WTC11 (cell line): ENCODE results near the gene DUSP1. TPM values are rescaled to one million over a fixed set of nuclear protein-coding genes. Genes with fewer than 3 reads are reported as not detected.
A peak's percentile ranks its signal among the peaks of the same experiment; 100 is the strongest.
"Not testable (repeated sequence)": the region's sequence is repeated elsewhere in the genome, so short reads cannot be mapped to it uniquely, and the experiment has no call there.

ENCODE experiments used
- ATAC-seq: fragments of 200-7000 bp; cut with Tn5 transposase; 2 replicates; pipeline ENCODE4 v1.10.0; 2021; ENCODE audit warnings: mild to moderate bottlenecking, moderate library complexity
- CTCF ChIA-PET: fragments of 300-600 bp; sonication (Branson Sonifier 250); formaldehyde crosslinking; loops from one replicate; lab custom pipeline; 2021; ENCODE audit warnings: antibody characterized with exemption; lab: Charles Lee
- POLR2A ChIA-PET: fragments of 350-600 bp; sonication (Branson Sonifier 250); formaldehyde crosslinking; loops from one replicate; lab custom pipeline; 2021; ENCODE audit warnings: antibody characterized with exemption; lab: Charles Lee
- DNase-seq: peaks from one replicate; pipeline ENCODE4 v3.0.0; 2021; ENCODE audit warnings: low spot score
- H3K27ac Mint-ChIP-seq: 2 replicates; pipeline ENCODE4 v1.8.0; 2021; ENCODE audit warnings: mixed read lengths
- H3K27me3 Mint-ChIP-seq: 2 replicates; pipeline ENCODE4 v1.8.0; 2021; ENCODE audit warnings: low read depth, mild to moderate bottlenecking, moderate library complexity, mixed read lengths
- H3K36me3 Mint-ChIP-seq: 2 replicates; pipeline ENCODE4 v1.8.0; 2021; ENCODE audit warnings: mixed read lengths
- H3K4me1 Mint-ChIP-seq: 2 replicates; pipeline ENCODE4 v1.8.0; 2022; ENCODE audit warnings: mixed read lengths
- H3K4me3 Mint-ChIP-seq: 2 replicates; pipeline ENCODE4 v1.8.0; 2021; ENCODE audit warnings: mild to moderate bottlenecking, moderate library complexity, mixed read lengths
- H3K9me3 Mint-ChIP-seq: 2 replicates; pipeline ENCODE4 v1.8.0; 2021; ENCODE audit warnings: mixed read lengths
- E2F1 ChIP-seq: sonication (generic); formaldehyde crosslinking; IDR thresholded peaks from 2 replicates; pipeline ENCODE4 v1.8.0; 2022; ENCODE audit warnings: mild to moderate bottlenecking, missing genetic modification reagents
- KAT7 ChIP-seq: sonication (generic); formaldehyde crosslinking; IDR thresholded peaks from 2 replicates; pipeline ENCODE4 v1.8.1; 2023; ENCODE audit warnings: missing genetic modification reagents, mild to moderate bottlenecking, borderline replicate concordance
- PREB ChIP-seq: sonication (generic); formaldehyde crosslinking; IDR thresholded peaks from 2 replicates; pipeline ENCODE4 v1.8.1; 2022; ENCODE audit warnings: mild to moderate bottlenecking, missing genetic modification reagents, moderate library complexity, borderline replicate concordance
- SP1 ChIP-seq: sonication (generic); formaldehyde crosslinking; conservative IDR thresholded peaks from 2 replicates; pipeline ENCODE4 v1.8.1; 2022; ENCODE audit warnings: missing genetic modification reagents
- ZNF121 ChIP-seq: sonication (generic); formaldehyde crosslinking; IDR thresholded peaks from 2 replicates; pipeline ENCODE4 v1.8.0; 2023; ENCODE audit warnings: missing genetic modification reagents
- ZNF138 ChIP-seq: sonication (generic); formaldehyde crosslinking; conservative IDR thresholded peaks from 2 replicates; pipeline ENCODE4 v1.8.1; 2022; ENCODE audit warnings: mild to moderate bottlenecking, moderate library complexity, missing genetic modification reagents
- ZNF219 ChIP-seq: sonication (generic); formaldehyde crosslinking; IDR thresholded peaks from 2 replicates; pipeline ENCODE4 v1.8.0; 2023; ENCODE audit warnings: missing genetic modification reagents, mild to moderate bottlenecking, borderline replicate concordance
- ZNF416 ChIP-seq: fragments of 250-450 bp; sonication (Bioruptor Pico); IDR thresholded peaks from 2 replicates; pipeline ENCODE4 v1.9.0; 2021; ENCODE audit warnings: mild to moderate bottlenecking, inconsistent platforms
- ZNF532 ChIP-seq: fragments of 250-450 bp; sonication (Bioruptor Pico); IDR thresholded peaks from 2 replicates; pipeline ENCODE4 v1.9.0; 2021; ENCODE audit warnings: mild to moderate bottlenecking, borderline replicate concordance
- total RNA-seq: library from RNA; stranded (reverse); gene quantifications from 3 replicates; pipeline ENCODE4 v1.2.3, GENCODE V29; 2021

The DUSP1 gene
- total RNA-seq, 1 experiment from 2014 or later: 9.5 TPM

- H3K9me3 Mint-ChIP-seq: no peaks in the 10 kb centered on the region
- no peak for DNase-seq
- no peak overlapping the region for H3K4me3 Mint-ChIP-seq
- peaks cover 6% of the 10 kb centered on the region; the same call in 1 of the 2 replicates for H3K4me1 Mint-ChIP-seq
- TF ChIP-seq ZNF532 (CRISPR knock-in tag) (no peak), E2F1 (CRISPR knock-in tag) (no peak), SP1 (no peak), ZNF416 (CRISPR knock-in tag) (no peak), PREB (CRISPR knock-in tag) (no peak), ZNF219 (no peak), ZNF138 (CRISPR knock-in tag) (no peak)
- no peak overlapping the region for H3K27ac Mint-ChIP-seq
- ChIA-PET POLR2A (no interaction called here), CTCF (interaction anchor here (0.7 to 1.1 kb wide), 2 partner anchors 14 to 152 kb away, joined by 4 read pairs; no protein-coding TSS in a partner anchor)
- ATAC-seq: no peak
- no peaks in the 10 kb centered on the region for H3K36me3 Mint-ChIP-seq
- H3K27me3 Mint-ChIP-seq: peaks cover 2% of the 10 kb centered on the region; the same call in 1 of the 2 replicates
These were observed 15.9 kb upstream of the DUSP1 start for GRCh38 chr5:172786736-172787462.

DNA sequence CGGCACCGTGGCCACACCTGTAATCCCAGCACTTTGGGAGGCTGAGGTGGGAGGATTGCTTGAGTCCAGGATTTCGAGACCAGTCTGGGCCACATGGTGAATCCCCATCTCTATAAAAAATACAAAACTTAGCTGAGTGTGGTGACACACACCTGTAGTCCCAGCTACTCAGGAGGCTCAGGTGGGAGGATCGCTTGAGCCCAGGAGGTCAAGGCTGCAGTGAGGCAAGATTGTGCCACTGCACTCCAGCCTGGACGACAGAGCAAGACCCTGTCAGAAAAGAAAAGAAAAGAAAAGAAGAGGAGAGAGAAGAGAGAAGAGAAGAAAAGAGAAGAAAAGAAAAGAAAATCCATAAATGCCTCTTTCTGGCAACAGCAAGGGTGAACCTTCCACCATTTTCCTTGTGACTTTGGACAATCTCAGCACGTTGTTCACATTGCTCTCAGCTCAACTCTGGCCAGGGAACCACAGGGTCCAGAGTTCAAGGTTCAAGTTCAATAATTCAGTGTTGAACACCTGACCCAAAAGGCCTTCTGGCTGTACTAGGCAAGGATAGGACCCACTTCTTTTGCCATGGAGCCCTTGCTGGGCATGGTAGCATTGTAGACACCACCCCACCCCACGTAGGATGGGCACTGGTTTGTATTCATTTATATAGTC lies 14.6 kb upstream of the DUSP1 start:
- Mint-ChIP-seq H3K4me3 (no peak overlapping the region), H3K9me3 (no peaks in the 10 kb centered on the region), H3K27me3 (peaks cover 5% of the 10 kb centered on the region), H3K27ac (no peak overlapping the region), H3K36me3 (no peaks in the 10 kb centered on the region), H3K4me1 (peaks cover 6% of the 10 kb centered on the region; the same call in 1 of the 2 replicates)
- CTCF ChIA-PET: interaction anchor here (0.5 to 0.8 kb wide), 2 partner anchors 8 to 13 kb away, joined by 3 to 4 read pairs; no protein-coding TSS in a partner anchor
- POLR2A ChIA-PET: no interaction called here
- 0 out of 2 replicates have a peak, but pooled peaks have one; percentile 7 for TF ChIP-seq ZNF121 (CRISPR knock-in tag)
- no peak for TF ChIP-seq KAT7
- ATAC-seq (no peak), DNase-seq (no peak)

GRCh38 chr5:172784162-172784561 lies 13.2 kb upstream of the DUSP1 start:
- H3K27me3 Mint-ChIP-seq, DNase-seq, H3K9me3 Mint-ChIP-seq, H3K36me3 Mint-ChIP-seq, ATAC-seq, H3K4me1 Mint-ChIP-seq, H3K27ac Mint-ChIP-seq, H3K4me3 Mint-ChIP-seq: not testable (repeated sequence)
- POLR2A ChIA-PET: interaction anchor here (1.0 to 1.2 kb wide), 2 partner anchors 14 to 50 kb away, joined by 3 read pairs; no protein-coding TSS in a partner anchor
- CTCF ChIA-PET: interaction anchor here (3.1 kb wide), 1 partner anchor 12 kb away, joined by 13 read pairs; no protein-coding TSS in a partner anchor

DNA sequence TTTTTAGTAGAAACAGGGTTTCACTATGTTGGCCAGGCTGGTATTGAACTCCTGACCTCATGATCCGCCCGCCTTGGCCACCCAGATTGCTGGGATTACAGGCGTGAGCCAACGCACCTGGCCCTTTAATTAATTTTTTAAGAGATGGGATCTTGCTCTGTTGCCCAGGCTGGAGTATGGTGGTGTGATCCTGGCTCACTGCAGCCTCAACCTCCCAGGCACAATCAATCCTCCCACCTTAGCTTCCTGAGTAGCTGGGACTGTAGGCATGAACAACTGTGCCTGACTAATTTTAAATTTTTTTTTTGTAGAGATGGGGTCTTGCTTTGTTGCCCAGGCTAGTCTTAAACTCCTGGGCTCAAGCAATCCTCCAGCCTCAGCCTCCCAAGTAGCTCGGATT lies 12.3 kb upstream of the DUSP1 start:
- H3K9me3 Mint-ChIP-seq, H3K27ac Mint-ChIP-seq, DNase-seq, H3K36me3 Mint-ChIP-seq, H3K4me3 Mint-ChIP-seq, POLR2A ChIA-PET, ATAC-seq, H3K27me3 Mint-ChIP-seq, H3K4me1 Mint-ChIP-seq: not testable (repeated sequence)
- CTCF ChIA-PET: interaction anchor here (3.1 kb wide), 1 partner anchor 11 kb away, joined by 13 read pairs; no protein-coding TSS in a partner anchor
- TF ChIP-seq ZNF121 (CRISPR knock-in tag): peak; percentile 58; the same call in 1 of the 2 replicates
